ENCODE data around the gene NXPH4. TPM values are rescaled to one million over a fixed set of nuclear protein-coding genes. Genes with fewer than 3 reads are reported as not detected.

NXPH4 gene
- total RNA-seq, 1 donor from 2014 or later = 0.40 TPM

DNA sequence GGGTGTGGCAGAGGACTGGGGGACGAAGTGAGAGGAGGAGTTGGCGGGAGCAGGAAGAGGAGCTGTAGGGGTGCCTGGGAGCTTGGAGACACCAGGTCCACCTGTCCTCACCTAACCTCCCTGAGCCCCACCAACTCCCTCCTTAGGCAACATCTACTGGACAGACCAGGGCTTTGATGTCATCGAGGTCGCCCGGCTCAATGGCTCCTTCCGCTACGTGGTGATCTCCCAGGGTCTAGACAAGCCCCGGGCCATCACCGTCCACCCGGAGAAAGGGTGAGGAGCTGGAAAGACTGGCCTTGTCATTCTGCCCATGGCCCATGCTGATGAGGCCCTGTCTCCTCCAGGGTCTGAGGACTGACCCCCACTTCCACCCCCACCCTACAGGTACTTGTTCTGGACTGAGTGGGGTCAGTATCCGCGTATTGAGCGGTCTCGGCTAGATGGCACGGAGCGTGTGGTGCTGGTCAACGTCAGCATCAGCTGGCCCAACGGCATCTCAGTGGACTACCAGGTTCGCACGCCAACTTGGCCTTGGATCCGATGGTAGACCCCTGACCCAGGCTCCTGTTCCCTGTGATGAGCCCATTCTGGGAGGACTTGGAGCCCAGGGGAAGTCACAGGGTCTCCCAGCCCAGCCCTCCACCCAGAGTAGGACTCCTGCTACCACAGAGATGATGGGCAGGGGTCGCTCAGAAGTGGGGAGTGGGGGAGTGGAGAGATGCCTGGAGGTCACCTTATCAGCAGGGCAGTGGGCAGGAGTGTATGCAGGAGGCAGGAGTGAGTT lies 32.5 kb upstream of the NXPH4 start:
- no peak for DNase-seq (ENCODE audit: low read depth)

GRCh38 chr12:57185403-57185802 lies 31.2 kb upstream of the NXPH4 start:
- no peak for DNase-seq (ENCODE audit: low read depth)

DNA sequence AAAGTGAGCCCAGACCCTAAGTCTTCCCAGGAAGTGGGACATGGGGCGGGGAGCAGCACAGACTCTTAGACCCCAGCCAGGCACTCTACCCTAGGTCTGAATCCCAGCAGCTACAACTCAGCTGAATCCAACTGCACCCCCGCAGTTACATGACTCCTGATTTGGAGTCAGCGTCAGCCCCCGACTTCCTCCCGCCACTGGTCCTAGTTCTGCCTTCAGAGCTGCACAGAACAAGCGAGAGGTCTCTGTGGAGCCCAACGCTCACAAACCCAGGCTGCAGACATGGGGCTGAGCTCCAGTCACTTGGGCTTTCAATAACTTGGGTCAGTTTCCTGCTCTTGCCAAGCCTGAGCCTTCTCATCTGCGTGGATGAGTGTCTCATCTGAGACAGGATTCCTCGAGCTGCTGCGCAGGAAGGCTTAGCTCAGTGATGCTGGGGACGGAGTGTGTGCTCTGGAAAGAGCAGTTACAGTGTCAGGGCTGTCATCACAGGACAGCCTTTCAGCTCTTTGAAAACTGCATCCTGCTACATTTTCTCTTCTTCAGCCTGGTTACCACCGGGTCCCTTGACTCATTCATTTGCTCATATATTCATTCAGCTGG lies 30.6 kb upstream of the NXPH4 start:
- no peak for DNase-seq (ENCODE audit: low read depth)

DNA sequence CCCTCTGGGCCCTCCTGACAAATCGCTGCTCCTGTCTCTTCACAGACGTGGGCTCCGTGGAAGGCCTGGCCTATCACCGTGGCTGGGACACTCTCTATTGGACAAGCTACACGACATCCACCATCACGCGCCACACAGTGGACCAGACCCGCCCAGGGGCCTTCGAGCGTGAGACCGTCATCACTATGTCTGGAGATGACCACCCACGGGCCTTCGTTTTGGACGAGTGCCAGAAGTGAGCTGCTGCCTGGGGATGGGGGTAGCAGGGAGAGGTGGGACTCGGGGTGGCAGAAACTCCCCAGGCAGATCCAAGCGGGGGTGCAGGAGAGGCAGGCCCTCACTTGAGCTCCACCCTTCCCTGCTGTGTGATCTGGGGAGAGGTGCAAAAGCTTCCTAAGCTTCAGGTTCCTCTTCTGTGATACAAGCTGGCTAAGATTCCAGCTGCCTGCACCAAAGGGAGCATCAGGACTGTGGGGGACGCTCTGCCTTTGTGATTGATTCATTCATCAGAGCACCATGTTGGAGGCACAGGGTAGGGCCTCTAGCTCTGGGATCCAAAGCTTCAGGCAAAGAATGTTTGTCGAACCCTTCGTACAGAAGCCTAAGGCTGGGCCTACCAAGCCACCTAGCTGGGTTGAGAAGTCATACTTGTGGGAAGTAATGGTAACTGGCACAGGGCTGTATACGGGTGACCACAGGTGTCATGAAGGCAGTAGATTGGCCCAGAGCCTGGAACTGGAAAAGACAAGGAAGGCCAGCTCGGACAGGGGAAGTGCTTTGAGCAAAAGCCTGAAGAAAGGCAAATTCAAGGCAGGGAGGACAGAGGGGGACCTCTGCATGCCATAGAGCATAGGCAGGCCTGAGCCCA lies 29.1 kb upstream of the NXPH4 start:
- no peak for DNase-seq (ENCODE audit: low read depth)

GRCh38 chr12:57188090-57188425 lies 28.5 kb upstream of the NXPH4 start:
- no peak for DNase-seq (ENCODE audit: low read depth)

GRCh38 chr12:57190037-57190436 lies 26.6 kb upstream of the NXPH4 start:
- DNase-seq (ENCODE audit: low read depth) = no peak

- DNase-seq (ENCODE audit: low read depth) = no peak
Measured at GRCh38 chr12:57190821-57191220, 25.8 kb upstream of the NXPH4 start.

DNA sequence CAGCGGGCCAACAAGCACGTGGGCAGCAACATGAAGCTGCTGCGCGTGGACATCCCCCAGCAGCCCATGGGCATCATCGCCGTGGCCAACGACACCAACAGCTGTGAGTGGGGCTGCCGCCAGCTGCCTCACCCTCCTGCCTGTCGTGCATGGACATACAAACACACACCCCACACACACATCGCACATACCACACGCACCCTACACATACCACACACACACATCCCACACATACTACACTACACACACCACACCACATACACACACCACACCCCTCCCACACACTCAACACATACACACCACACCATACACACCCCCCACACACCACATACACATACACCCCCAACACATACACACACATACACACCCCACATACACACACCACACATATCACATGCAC lies 25.2 kb upstream of the NXPH4 start:
- DNase-seq (ENCODE audit: low read depth) = no peak

DNA sequence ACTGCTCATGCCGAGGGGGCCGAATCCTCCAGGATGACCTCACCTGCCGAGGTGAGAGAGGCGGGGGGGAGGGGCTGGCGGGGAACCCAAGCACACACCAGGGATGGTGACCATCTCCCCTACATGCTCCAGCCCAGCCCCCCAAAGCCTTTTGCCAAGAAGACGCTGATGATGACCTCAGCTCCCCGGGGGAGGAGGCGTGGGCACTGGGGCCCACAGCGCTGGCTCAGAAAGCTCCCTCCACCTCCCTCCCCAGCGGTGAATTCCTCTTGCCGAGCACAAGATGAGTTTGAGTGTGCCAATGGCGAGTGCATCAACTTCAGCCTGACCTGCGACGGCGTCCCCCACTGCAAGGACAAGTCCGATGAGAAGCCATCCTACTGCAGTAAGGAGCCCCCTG lies 23.7 kb upstream of the NXPH4 start:
- DNase-seq (ENCODE audit: low read depth) = no peak

- DNase-seq (ENCODE audit: low read depth) = no peak
Measured at GRCh38 chr12:57193706-57194245, 22.8 kb upstream of the NXPH4 start.

DNA sequence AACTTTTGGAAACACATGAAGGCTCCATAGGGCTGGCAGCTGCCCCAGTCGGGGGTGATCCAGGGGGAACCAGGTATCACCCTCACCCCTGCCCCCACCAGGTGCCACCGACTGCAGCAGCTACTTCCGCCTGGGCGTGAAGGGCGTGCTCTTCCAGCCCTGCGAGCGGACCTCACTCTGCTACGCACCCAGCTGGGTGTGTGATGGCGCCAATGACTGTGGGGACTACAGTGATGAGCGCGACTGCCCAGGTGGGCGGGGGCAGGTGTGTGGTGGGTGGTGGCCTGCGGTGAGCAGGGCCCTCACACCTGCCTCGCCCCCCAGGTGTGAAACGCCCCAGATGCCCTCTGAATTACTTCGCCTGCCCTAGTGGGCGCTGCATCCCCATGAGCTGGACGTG lies 22.3 kb upstream of the NXPH4 start:
- DNase-seq (ENCODE audit: low read depth) = no peak

DNA sequence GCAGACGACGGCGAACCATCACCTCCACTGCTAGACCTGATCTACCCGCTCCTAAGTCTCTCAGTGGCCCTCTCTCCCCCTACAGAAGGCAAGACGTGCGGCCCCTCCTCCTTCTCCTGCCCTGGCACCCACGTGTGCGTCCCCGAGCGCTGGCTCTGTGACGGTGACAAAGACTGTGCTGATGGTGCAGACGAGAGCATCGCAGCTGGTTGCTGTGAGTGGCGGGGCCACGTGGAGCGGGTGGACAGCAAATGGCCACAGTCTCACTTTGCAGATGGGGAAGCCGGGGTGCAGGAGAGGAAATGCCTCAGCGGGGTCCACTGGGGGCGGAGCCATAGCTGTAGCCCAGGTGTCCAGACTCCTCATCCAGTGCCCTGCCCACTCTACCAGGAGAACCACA lies 21.4 kb upstream of the NXPH4 start:
- DNase-seq (ENCODE audit: low read depth) = no peak

DNA sequence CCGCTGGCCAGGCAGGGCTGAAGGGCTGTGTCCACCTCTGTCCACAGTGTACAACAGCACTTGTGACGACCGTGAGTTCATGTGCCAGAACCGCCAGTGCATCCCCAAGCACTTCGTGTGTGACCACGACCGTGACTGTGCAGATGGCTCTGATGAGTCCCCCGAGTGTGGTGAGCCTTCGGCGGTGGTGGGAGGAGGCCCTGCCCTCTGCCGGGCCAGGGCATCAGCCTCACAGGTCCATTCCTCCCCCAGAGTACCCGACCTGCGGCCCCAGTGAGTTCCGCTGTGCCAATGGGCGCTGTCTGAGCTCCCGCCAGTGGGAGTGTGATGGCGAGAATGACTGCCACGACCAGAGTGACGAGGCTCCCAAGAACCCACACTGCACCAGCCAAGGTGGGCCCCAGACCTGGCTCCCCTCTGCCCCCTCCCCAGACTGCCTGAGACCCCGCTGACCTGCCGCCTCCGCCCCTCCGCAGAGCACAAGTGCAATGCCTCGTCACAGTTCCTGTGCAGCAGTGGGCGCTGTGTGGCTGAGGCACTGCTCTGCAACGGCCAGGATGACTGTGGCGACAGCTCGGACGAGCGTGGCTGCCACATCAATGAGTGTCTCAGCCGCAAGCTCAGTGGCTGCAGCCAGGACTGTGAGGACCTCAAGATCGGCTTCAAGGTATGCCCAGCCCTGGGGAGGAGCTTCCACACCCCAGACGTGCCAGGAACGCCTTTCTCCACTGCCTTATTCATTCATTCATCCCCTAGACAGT lies 20.8 kb upstream of the NXPH4 start:
- no peak for DNase-seq (ENCODE audit: low read depth)

GRCh38 chr12:57196439-57196838 lies 20.2 kb upstream of the NXPH4 start:
- no peak for DNase-seq (ENCODE audit: low read depth)

DNA sequence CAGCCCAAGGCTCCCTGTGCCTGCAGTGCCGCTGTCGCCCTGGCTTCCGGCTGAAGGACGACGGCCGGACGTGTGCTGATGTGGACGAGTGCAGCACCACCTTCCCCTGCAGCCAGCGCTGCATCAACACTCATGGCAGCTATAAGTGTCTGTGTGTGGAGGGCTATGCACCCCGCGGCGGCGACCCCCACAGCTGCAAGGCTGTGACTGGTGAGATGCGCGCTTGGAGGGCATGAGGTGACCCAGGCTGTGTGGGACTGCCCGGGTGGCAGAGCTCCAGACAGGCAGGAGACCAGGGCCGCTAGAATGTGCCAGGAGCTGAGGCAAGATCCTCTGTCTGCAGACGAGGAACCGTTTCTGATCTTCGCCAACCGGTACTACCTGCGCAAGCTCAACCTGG lies 19.6 kb upstream of the NXPH4 start:
- no peak for DNase-seq (ENCODE audit: low read depth)

- no peak for DNase-seq (ENCODE audit: low read depth)
Measured at GRCh38 chr12:57198329-57198728, 18.3 kb upstream of the NXPH4 start.

DNA sequence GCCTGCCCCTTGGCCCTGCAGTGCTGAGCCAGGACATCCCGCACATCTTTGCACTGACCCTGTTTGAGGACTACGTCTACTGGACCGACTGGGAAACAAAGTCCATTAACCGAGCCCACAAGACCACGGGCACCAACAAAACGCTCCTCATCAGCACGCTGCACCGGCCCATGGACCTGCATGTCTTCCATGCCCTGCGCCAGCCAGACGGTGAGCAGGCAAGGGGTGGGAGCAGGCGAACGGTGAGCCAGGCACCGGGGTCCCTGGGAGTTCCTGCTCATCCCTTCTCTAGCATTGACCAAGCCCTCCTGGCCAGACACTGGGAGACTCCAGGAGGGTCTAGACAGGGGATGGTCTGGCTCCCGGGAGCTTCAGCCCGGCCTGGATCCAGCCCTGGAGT lies 17.4 kb upstream of the NXPH4 start:
- DNase-seq (ENCODE audit: low read depth) = no peak

- no peak for DNase-seq (ENCODE audit: low read depth)
Measured at GRCh38 chr12:57200497-57200896, 16.1 kb upstream of the NXPH4 start.

DNA sequence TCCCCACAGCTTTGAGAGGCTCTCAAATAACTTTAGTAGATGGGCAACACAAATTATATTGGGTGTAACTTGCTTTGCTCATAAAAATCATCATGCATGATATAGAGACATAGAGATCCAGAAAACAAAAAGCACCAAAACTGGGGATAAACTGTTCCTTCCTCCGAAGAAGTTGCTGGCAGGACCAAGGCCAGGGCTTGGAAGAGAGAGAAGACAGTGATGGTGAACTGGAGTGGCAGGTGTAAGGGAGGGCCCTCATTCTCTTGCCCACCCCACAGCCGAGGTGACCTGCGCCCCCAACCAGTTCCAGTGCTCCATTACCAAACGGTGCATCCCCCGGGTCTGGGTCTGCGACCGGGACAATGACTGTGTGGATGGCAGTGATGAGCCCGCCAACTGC lies 15.4 kb upstream of the NXPH4 start:
- no peak for DNase-seq (ENCODE audit: low read depth)

GRCh38 chr12:57201631-57202030 lies 15.0 kb upstream of the NXPH4 start:
- no peak for DNase-seq (ENCODE audit: low read depth)

GRCh38 chr12:57202321-57202720 lies 14.3 kb upstream of the NXPH4 start:
- DNase-seq (ENCODE audit: low read depth) = no peak

- DNase-seq (ENCODE audit: low read depth) = no peak
Measured at GRCh38 chr12:57203201-57203600, 13.4 kb upstream of the NXPH4 start.

All from renal cortical epithelial cell (primary cell).